Measurements from ENCODE around the gene IRF9.
A peak's percentile ranks its signal among the peaks of the same experiment; 100 is the strongest.
"Not testable (repeated sequence)": the region's sequence is repeated elsewhere in the genome, so short reads cannot be mapped to it uniquely, and the experiment has no call there.

IRF9 gene

GRCh38 chr14:24194873-24195185 is 33.8 kb downstream of the IRF9 start:
- DNase-seq (ENCODE audit: low read depth), result no peak

- DNase-seq (ENCODE audit: low read depth), result peak; percentile 85
These were observed 34.4 kb downstream of the IRF9 start, which contains the start of gene TM9SF1 for GRCh38 chr14:24195186-24196070. Gene TM9SF1 (minus strand): TSS chr14:24195441. CDS start chr14:24195019, 422 bp downstream.

GRCh38 chr14:24196071-24197055 is 35.3 kb downstream of the IRF9 start:
- DNase-seq (ENCODE audit: low read depth), result no peak

- DNase-seq (ENCODE audit: low read depth), result no peak
These were observed 36.0 kb downstream of the IRF9 start for GRCh38 chr14:24197056-24197450.

- DNase-seq (ENCODE audit: low read depth), result no peak
These were observed 37.9 kb downstream of the IRF9 start for GRCh38 chr14:24198814-24199524.

GRCh38 chr14:24202538-24202937 is 41.5 kb downstream of the IRF9 start:
- DNase-seq (ENCODE audit: low read depth), result not testable (repeated sequence)

- DNase-seq (ENCODE audit: low read depth), result not testable (repeated sequence)
These were observed 42.3 kb downstream of the IRF9 start for GRCh38 chr14:24203249-24203886.

GRCh38 chr14:24204163-24205146 is 43.4 kb downstream of the IRF9 start:
- no peak for DNase-seq (ENCODE audit: low read depth)

GRCh38 chr14:24206260-24207103 is 45.4 kb downstream of the IRF9 start:
- no peak for DNase-seq (ENCODE audit: low read depth)

- no peak for DNase-seq (ENCODE audit: low read depth)
These were observed 46.1 kb downstream of the IRF9 start for GRCh38 chr14:24207104-24207551.

- DNase-seq (ENCODE audit: low read depth), result no peak
These were observed 46.6 kb downstream of the IRF9 start for GRCh38 chr14:24207625-24208024.

GRCh38 chr14:24211311-24211710 is 50.2 kb downstream of the IRF9 start:
- DNase-seq (ENCODE audit: low read depth), result no peak

- peak; percentile 94 for DNase-seq (ENCODE audit: low read depth)
These were observed 52.1 kb downstream of the IRF9 start, which contains the start of gene CHMP4A for GRCh38 chr14:24212924-24213865. Gene CHMP4A (minus strand): TSS chr14:24213488. CDS start chr14:24213439, 49 bp downstream.

- DNase-seq (ENCODE audit: low read depth), result no peak
These were observed 53.0 kb downstream of the IRF9 start for GRCh38 chr14:24213866-24214662.

GRCh38 chr14:24215495-24216344 is 54.7 kb downstream of the IRF9 start, which contains the start of gene MDP1:
Gene MDP1 (minus strand): TSS chr14:24216066. CDS start chr14:24215955, 111 bp downstream.
- peak; percentile 78 for DNase-seq (ENCODE audit: low read depth)

Measured in activated T-cell treated with anti-CD3 and anti-CD28 coated beads for 48 hours (primary cell).